Measurements from ENCODE around the gene IMMP2L.

IMMP2L gene

GRCh38 chr7:110835849-110836248 is 726.4 kb downstream of the IMMP2L start:
- DNase-seq = no peak

- peak; percentile 6 for DNase-seq
Observed at GRCh38 chr7:110835218-110835617, 727.1 kb downstream of the IMMP2L start.

GRCh38 chr7:110831419-110831818 is 730.9 kb downstream of the IMMP2L start:
- DNase-seq = no peak

GRCh38 chr7:110830778-110831177 is 731.5 kb downstream of the IMMP2L start:
- no peak for DNase-seq

GRCh38 chr7:110827936-110828335 is 734.4 kb downstream of the IMMP2L start:
- DNase-seq = no peak

- DNase-seq = no peak
Observed at GRCh38 chr7:110827287-110827855, 734.9 kb downstream of the IMMP2L start.

- no peak for DNase-seq
Observed at GRCh38 chr7:110813986-110814385, 748.3 kb downstream of the IMMP2L start.

GRCh38 chr7:110809832-110810231 is 752.5 kb downstream of the IMMP2L start:
- no peak for DNase-seq

GRCh38 chr7:110808361-110808760 is 753.9 kb downstream of the IMMP2L start:
- peak; percentile 83 for DNase-seq

GRCh38 chr7:110804501-110804900 is 757.8 kb downstream of the IMMP2L start:
- no peak for DNase-seq

GRCh38 chr7:110803602-110804143 is 758.6 kb downstream of the IMMP2L start:
- no peak for DNase-seq

- no peak for DNase-seq
Observed at GRCh38 chr7:110801502-110801901, 760.8 kb downstream of the IMMP2L start.

- no peak for DNase-seq
Observed at GRCh38 chr7:110800984-110801383, 761.3 kb downstream of the IMMP2L start.

- DNase-seq = no peak
Observed at GRCh38 chr7:110797656-110798055, 764.6 kb downstream of the IMMP2L start.

GRCh38 chr7:110790992-110791391 is 771.3 kb downstream of the IMMP2L start:
- DNase-seq = no peak

- DNase-seq = peak; percentile 89
Observed at GRCh38 chr7:110786328-110786965, 775.8 kb downstream of the IMMP2L start.

- no peak for DNase-seq
Observed at GRCh38 chr7:110784749-110785148, 777.5 kb downstream of the IMMP2L start.

- no peak for DNase-seq
Observed at GRCh38 chr7:110780712-110781111, 781.6 kb downstream of the IMMP2L start.

- DNase-seq = no peak
Observed at GRCh38 chr7:110779339-110779738, 783.0 kb downstream of the IMMP2L start.

- no peak for DNase-seq
Observed at GRCh38 chr7:110775046-110775445, 787.2 kb downstream of the IMMP2L start.

GRCh38 chr7:110774071-110774470 is 788.2 kb downstream of the IMMP2L start:
- no peak for DNase-seq

- no peak for DNase-seq
Observed at GRCh38 chr7:110772615-110773014, 789.7 kb downstream of the IMMP2L start.

- DNase-seq = no peak
Observed at GRCh38 chr7:110771717-110772116, 790.6 kb downstream of the IMMP2L start.

GRCh38 chr7:110767550-110768110 is 794.7 kb downstream of the IMMP2L start:
- DNase-seq = no peak
